Measurements from ENCODE around the gene CUL7.
A peak's percentile ranks its signal among the peaks of the same experiment; 100 is the strongest.

The CUL7 gene

DNA sequence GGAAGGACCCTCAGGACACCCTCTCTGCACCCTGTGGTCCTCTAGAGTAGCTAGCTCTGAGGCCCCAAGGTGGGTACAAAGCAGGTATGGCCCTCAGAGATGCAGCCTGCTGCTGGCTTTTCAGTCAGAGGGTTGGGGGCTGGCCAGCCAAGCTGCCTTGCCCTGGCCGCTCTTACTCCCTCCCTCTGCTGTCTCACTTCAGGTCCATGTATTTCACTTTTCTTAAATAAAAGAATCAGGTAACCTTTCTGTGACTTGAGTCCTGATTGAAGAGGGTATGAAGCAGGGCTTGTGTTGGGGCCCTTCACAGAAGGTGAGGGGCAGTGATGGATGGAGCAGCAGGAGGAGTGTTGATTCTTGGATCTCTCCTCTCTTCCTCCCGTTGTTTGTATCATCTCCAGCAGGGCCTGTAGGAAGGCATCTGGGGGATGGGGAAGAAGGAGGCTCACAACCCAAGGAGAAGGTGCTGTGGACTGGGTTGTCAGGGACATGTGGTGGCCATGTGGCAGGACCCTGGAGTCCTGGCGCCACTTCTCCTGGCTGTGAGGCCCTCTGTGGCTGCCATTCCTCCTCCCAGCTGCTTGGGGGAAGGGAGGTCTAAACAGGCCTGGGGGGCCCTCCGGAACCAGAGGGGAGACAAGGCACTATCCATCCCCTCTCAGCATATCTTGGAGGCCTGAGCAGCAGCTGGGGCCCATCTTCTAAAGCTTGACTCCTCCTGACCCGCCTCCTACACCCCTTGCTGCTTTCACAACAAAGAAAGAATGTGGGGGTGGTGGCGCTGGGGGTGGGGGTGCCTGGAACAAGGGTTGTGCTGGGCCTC is 21.4 kb upstream of the CUL7 start:
- Histone ChIP-seq H3K14ac (ENCODE audit: low read length) (no peak overlapping the region), H2BK5ac (ENCODE audit: low read length) (no peak overlapping the region), H3K4me3 (ENCODE audit: low read length in 2 of 2) (peak overlapping the region in 1 of 2 donors; percentile 98), H3K79me1 (ENCODE audit: low read depth, low read length) (peaks cover 6% of the 10 kb centered on the region), H2AFZ (ENCODE audit: low read length) (peak overlapping the region; percentile 92), H3K9ac (ENCODE audit: low read depth, low read length, poor library complexity) (no peak overlapping the region), H3K36me3 (replicated peaks in 1 of 2; ENCODE audit: control insufficient read depth in 2 of 2, insufficient read depth in 2 of 2, low read length in 2 of 2) (peaks cover 4 to 7% of the 10 kb centered on the region in 2 donors), H2BK120ac (ENCODE audit: low read depth, low read length) (peak overlapping the region; percentile 11), H4K91ac (ENCODE audit: low read depth, low read length, poor library complexity) (no peak overlapping the region), H3K27ac (replicated peaks; ENCODE audit: low read length) (peak overlapping the region; percentile 37), H4K8ac (ENCODE audit: low read depth, low read length) (no peak overlapping the region), H3K9me3 (replicated peaks in 1 of 2; ENCODE audit: control insufficient read depth in 2 of 2, insufficient read depth in 1 of 2, low read depth in 1 of 2, low read length in 2 of 2) (no peaks in the 10 kb centered on the region), H3K4me2 (ENCODE audit: insufficient read depth, low read length, poor library complexity, severe bottlenecking) (peak overlapping the region; percentile 41), H3K4ac (ENCODE audit: low read length) (no peak overlapping the region), H3K23ac (ENCODE audit: low read depth, low read length, poor library complexity) (no peak overlapping the region), H2AK5ac (ENCODE audit: low read depth, low read length) (peak overlapping the region; percentile 5), H2BK12ac (ENCODE audit: low read length) (peak overlapping the region; percentile 80), H2BK15ac (ENCODE audit: low read length) (peak overlapping the region; percentile 44), H3K27me3 (ENCODE audit: control insufficient read depth in 3 of 3, insufficient read depth in 3 of 3, low read depth in 1 of 3, low read length in 3 of 3) (no peaks in the 10 kb centered on the region), H3K18ac (ENCODE audit: low read length) (peak overlapping the region; percentile 53), H3K4me1 (ENCODE audit: control insufficient read depth in 2 of 2, insufficient read depth in 1 of 2, low read depth in 1 of 2, low read length in 2 of 2) (peaks cover 18 to 27% of the 10 kb centered on the region in 2 donors)
- no CpG with 5 or more reads among the region's 6 CpGs for WGBS, 2 donors (ENCODE audit: extremely low coverage in 2 of 2, insufficient read length in 2 of 2, insufficient replicate concordance in 1 of 2)
- DNase-seq (ENCODE audit: low spot score): no peak

DNA sequence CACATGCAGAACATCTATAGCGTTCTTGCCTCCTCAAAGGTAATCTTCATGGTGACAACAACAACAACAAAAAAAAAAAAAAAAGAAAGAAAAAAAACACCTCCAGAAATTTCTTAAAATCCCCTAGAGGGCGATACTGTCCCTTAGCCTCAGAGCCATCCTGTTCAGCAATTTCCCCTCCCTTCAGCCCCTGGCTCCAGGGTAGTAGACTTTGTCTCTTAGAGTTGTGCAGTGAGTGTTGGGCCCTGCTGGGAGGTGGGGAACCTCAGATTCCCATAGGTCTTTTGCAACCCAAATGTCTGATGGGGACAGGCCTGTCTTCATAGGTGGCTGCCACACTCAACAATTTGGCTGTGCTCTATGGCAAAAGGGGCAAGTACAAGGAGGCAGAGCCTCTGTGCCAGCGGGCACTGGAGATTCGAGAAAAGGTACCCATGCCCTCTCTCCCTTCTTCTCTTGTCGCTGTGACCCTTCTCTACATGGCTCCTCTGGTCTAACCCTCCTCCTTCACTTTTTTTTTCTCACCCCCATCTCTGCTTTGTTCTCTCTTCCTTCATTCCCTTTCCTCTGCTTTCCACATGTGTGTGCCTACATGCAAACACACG is 16.5 kb upstream of the CUL7 start:
- no peak overlapping the region for H3K27ac ChIP-seq (replicated peaks; ENCODE audit: low read length)
- no CpG with 5 or more reads among the region's 6 CpGs for WGBS, 2 donors (ENCODE audit: extremely low coverage in 2 of 2, insufficient read length in 2 of 2, insufficient replicate concordance in 1 of 2)
- no peak overlapping the region for H3K9ac ChIP-seq (ENCODE audit: low read depth, low read length, poor library complexity)
- H4K91ac ChIP-seq (ENCODE audit: low read depth, low read length, poor library complexity): no peak overlapping the region
- no peak overlapping the region for H4K8ac ChIP-seq (ENCODE audit: low read depth, low read length)
- no peak overlapping the region for H2AK5ac ChIP-seq (ENCODE audit: low read depth, low read length)
- peak overlapping the region; percentile 18 for H2BK12ac ChIP-seq (ENCODE audit: low read length)
- H3K23ac ChIP-seq (ENCODE audit: low read depth, low read length, poor library complexity): no peak overlapping the region
- no peak overlapping the region for H2BK5ac ChIP-seq (ENCODE audit: low read length)
- H3K14ac ChIP-seq (ENCODE audit: low read length): no peak overlapping the region
- H3K4me1 ChIP-seq (ENCODE audit: control insufficient read depth in 2 of 2, insufficient read depth in 1 of 2, low read depth in 1 of 2, low read length in 2 of 2): peaks cover 5 to 10% of the 10 kb centered on the region in 2 donors
- DNase-seq (ENCODE audit: low spot score): no peak
- no peak overlapping the region for H3K4ac ChIP-seq (ENCODE audit: low read length)
- H3K36me3 ChIP-seq (replicated peaks in 1 of 2; ENCODE audit: control insufficient read depth in 2 of 2, insufficient read depth in 2 of 2, low read length in 2 of 2): peaks cover 8 to 21% of the 10 kb centered on the region in 2 donors
- H3K27me3 ChIP-seq (ENCODE audit: control insufficient read depth in 3 of 3, insufficient read depth in 3 of 3, low read depth in 1 of 3, low read length in 3 of 3): no peaks in the 10 kb centered on the region
- no peak overlapping the region for H3K4me3 ChIP-seq (ENCODE audit: low read length in 2 of 2)
- no peak overlapping the region for H2BK15ac ChIP-seq (ENCODE audit: low read length)
- no peak overlapping the region for H3K4me2 ChIP-seq (ENCODE audit: insufficient read depth, low read length, poor library complexity, severe bottlenecking)
- H2BK120ac ChIP-seq (ENCODE audit: low read depth, low read length): no peak overlapping the region
- peaks cover 4% of the 10 kb centered on the region for H3K79me1 ChIP-seq (ENCODE audit: low read depth, low read length)
- H3K18ac ChIP-seq (ENCODE audit: low read length): no peak overlapping the region
- no peaks in the 10 kb centered on the region for H3K9me3 ChIP-seq (replicated peaks in 1 of 2; ENCODE audit: control insufficient read depth in 2 of 2, insufficient read depth in 1 of 2, low read depth in 1 of 2, low read length in 2 of 2)
- H2AFZ ChIP-seq (ENCODE audit: low read length): no peak overlapping the region

DNA sequence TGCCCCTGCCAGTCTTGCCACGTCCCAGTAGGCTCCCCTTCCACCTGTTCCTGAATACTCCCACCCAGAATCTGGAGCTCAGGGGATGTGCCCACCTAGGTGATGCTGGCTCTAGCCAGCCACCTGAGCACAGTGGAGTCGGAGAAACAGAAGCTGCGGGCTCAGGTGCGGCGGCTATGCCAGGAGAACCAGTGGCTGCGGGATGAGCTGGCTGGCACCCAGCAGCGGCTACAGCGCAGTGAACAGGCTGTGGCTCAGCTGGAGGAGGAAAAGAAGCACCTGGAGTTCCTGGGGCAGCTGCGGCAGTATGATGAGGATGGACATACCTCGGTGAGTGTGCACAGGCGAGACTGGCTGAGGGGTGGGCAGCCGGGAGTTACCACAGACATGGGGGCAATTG is 9.2 kb upstream of the CUL7 start:
- H3K4me3 ChIP-seq (ENCODE audit: low read length in 2 of 2): no peak overlapping the region
- H4K8ac ChIP-seq (ENCODE audit: low read depth, low read length): no peak overlapping the region
- no peak overlapping the region for H2BK12ac ChIP-seq (ENCODE audit: low read length)
- H3K27me3 ChIP-seq (ENCODE audit: control insufficient read depth in 3 of 3, insufficient read depth in 3 of 3, low read depth in 1 of 3, low read length in 3 of 3): no peaks in the 10 kb centered on the region
- H3K36me3 ChIP-seq (replicated peaks in 1 of 2; ENCODE audit: control insufficient read depth in 2 of 2, insufficient read depth in 2 of 2, low read length in 2 of 2): peaks cover 4 to 19% of the 10 kb centered on the region in 2 donors
- H2BK120ac ChIP-seq (ENCODE audit: low read depth, low read length): no peak overlapping the region
- no peak overlapping the region for H2AK5ac ChIP-seq (ENCODE audit: low read depth, low read length)
- no peak overlapping the region for H2BK15ac ChIP-seq (ENCODE audit: low read length)
- H3K9me3 ChIP-seq (replicated peaks in 1 of 2; ENCODE audit: control insufficient read depth in 2 of 2, insufficient read depth in 1 of 2, low read depth in 1 of 2, low read length in 2 of 2): no peaks in the 10 kb centered on the region
- no peak overlapping the region for H3K18ac ChIP-seq (ENCODE audit: low read length)
- peaks cover 8% of the 10 kb centered on the region for H3K79me1 ChIP-seq (ENCODE audit: low read depth, low read length)
- no CpG with 5 or more reads among the region's 12 CpGs for WGBS, 2 donors (ENCODE audit: extremely low coverage in 2 of 2, insufficient read length in 2 of 2, insufficient replicate concordance in 1 of 2)
- H4K91ac ChIP-seq (ENCODE audit: low read depth, low read length, poor library complexity): no peak overlapping the region
- no peak overlapping the region for H2AFZ ChIP-seq (ENCODE audit: low read length)
- peaks cover 6 to 10% of the 10 kb centered on the region in 2 donors for H3K4me1 ChIP-seq (ENCODE audit: control insufficient read depth in 2 of 2, insufficient read depth in 1 of 2, low read depth in 1 of 2, low read length in 2 of 2)
- no peak overlapping the region for H3K23ac ChIP-seq (ENCODE audit: low read depth, low read length, poor library complexity)
- no peak overlapping the region for H3K27ac ChIP-seq (replicated peaks; ENCODE audit: low read length)
- no peak for DNase-seq (ENCODE audit: low spot score)
- no peak overlapping the region for H2BK5ac ChIP-seq (ENCODE audit: low read length)
- no peak overlapping the region for H3K14ac ChIP-seq (ENCODE audit: low read length)
- H3K9ac ChIP-seq (ENCODE audit: low read depth, low read length, poor library complexity): peak overlapping the region; percentile 14
- H3K4me2 ChIP-seq (ENCODE audit: insufficient read depth, low read length, poor library complexity, severe bottlenecking): no peak overlapping the region
- no peak overlapping the region for H3K4ac ChIP-seq (ENCODE audit: low read length)

DNA sequence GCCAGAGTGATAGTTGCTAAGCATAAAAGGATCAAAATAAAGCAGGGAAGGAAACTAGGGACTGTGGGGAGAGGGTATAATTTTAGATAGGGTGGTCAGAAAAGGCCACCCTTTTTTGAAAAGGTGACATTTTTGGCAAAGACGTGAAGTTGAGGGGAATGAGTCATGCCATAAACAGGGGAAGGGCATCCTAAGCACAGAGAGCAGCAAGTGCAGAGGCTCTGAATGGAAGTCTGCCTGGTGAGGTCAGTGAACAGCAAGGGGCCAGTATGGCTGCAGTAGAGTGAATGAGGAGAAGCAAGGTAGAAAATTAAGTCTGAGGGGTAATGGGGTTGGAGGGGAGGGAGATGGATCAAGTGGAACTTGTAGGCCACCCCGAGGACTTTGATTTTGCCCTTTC is 8.2 kb upstream of the CUL7 start:
- no CpG with 5 or more reads among the region's 2 CpGs for WGBS, 2 donors (ENCODE audit: extremely low coverage in 2 of 2, insufficient read length in 2 of 2, insufficient replicate concordance in 1 of 2)
- H3K27ac ChIP-seq (replicated peaks; ENCODE audit: low read length): no peak overlapping the region

More for the DNA sequence above, 8.2 kb upstream of the CUL7 start:
- H3K4me3 ChIP-seq (ENCODE audit: low read length in 2 of 2): no peak overlapping the region
- peaks cover 8% of the 10 kb centered on the region for H3K79me1 ChIP-seq (ENCODE audit: low read depth, low read length)
- H2BK5ac ChIP-seq (ENCODE audit: low read length): no peak overlapping the region
- no peaks in the 10 kb centered on the region for H3K9me3 ChIP-seq (replicated peaks in 1 of 2; ENCODE audit: control insufficient read depth in 2 of 2, insufficient read depth in 1 of 2, low read depth in 1 of 2, low read length in 2 of 2)
- no peak overlapping the region for H3K23ac ChIP-seq (ENCODE audit: low read depth, low read length, poor library complexity)
- no peak overlapping the region for H2BK15ac ChIP-seq (ENCODE audit: low read length)
- no peak overlapping the region for H2BK12ac ChIP-seq (ENCODE audit: low read length)
- no peak overlapping the region for H4K8ac ChIP-seq (ENCODE audit: low read depth, low read length)
- peaks cover 4 to 24% of the 10 kb centered on the region in 2 donors for H3K36me3 ChIP-seq (replicated peaks in 1 of 2; ENCODE audit: control insufficient read depth in 2 of 2, insufficient read depth in 2 of 2, low read length in 2 of 2)
- H2AK5ac ChIP-seq (ENCODE audit: low read depth, low read length): no peak overlapping the region
- no peak overlapping the region for H3K9ac ChIP-seq (ENCODE audit: low read depth, low read length, poor library complexity)
- H3K14ac ChIP-seq (ENCODE audit: low read length): no peak overlapping the region
- H4K91ac ChIP-seq (ENCODE audit: low read depth, low read length, poor library complexity): no peak overlapping the region
- no peaks in the 10 kb centered on the region for H3K27me3 ChIP-seq (ENCODE audit: control insufficient read depth in 3 of 3, insufficient read depth in 3 of 3, low read depth in 1 of 3, low read length in 3 of 3)
- no peak overlapping the region for H2BK120ac ChIP-seq (ENCODE audit: low read depth, low read length)
- DNase-seq (ENCODE audit: low spot score): no peak
- peaks cover 6 to 10% of the 10 kb centered on the region in 2 donors for H3K4me1 ChIP-seq (ENCODE audit: control insufficient read depth in 2 of 2, insufficient read depth in 1 of 2, low read depth in 1 of 2, low read length in 2 of 2)
- H3K4me2 ChIP-seq (ENCODE audit: insufficient read depth, low read length, poor library complexity, severe bottlenecking): no peak overlapping the region
- no peak overlapping the region for H3K4ac ChIP-seq (ENCODE audit: low read length)
- no peak overlapping the region for H3K18ac ChIP-seq (ENCODE audit: low read length)
- no peak overlapping the region for H2AFZ ChIP-seq (ENCODE audit: low read length)

Data from neuronal stem cell (in vitro differentiated cells).